Tibial nerve (tissue), 4 donors: ENCODE results near the gene PLEKHA7. TPM values are rescaled to one million over a fixed set of nuclear protein-coding genes. Genes with fewer than 3 reads are reported as not detected.
A peak's percentile ranks its signal among the peaks of the same experiment; 100 is the strongest.

Source experiments
- DNase-seq, 2 donors: peaks; one replicate each; pipeline ENCODE4 v3.0.0-alpha.2; 2019; ENCODE audit warnings: low spot score in 2 of 2
- H3K27ac ChIP-seq, 4 donors: fragments of 200-600 bp; sonication (generic) in 3 of 4; one replicate each; pipeline ENCODE4 v1.5.1; 2017 to 2019; ENCODE audit warnings: mild to moderate bottlenecking in 1 of 4
- H3K27me3 ChIP-seq, 2 donors: fragments of 200-600 bp; sonication (generic) in 1 of 2; one replicate each; pipeline versions ENCODE4 v1.5.1 to v1.6.0; 2017 to 2019
- H3K36me3 ChIP-seq, 3 donors: fragments of 200-600 bp; sonication (generic); one replicate each; pipeline ENCODE4 v1.5.1; 2018 to 2019
- H3K4me1 ChIP-seq, 4 donors: fragments of 200-600 bp; sonication (generic) in 3 of 4; one replicate each; pipeline ENCODE4 v1.5.1; 2017 to 2019
- H3K4me3 ChIP-seq, 4 donors: fragments of 200-600 bp; sonication (generic) in 3 of 4; one replicate each; pipeline ENCODE4 v1.5.1; 2017 to 2019; ENCODE audit warnings: mild to moderate bottlenecking in 1 of 4, moderate library complexity in 1 of 4
- H3K9me3 ChIP-seq, 4 donors: fragments of 200-600 bp; sonication (generic) in 3 of 4; one replicate each; pipeline ENCODE4 v1.5.1; 2017 to 2019
- EP300 ChIP-seq, 2 donors: sonication (generic); formaldehyde crosslinking; IDR thresholded peaks; one replicate each; pipeline ENCODE4 v1.6.1; 2017; ENCODE audit warnings: antibody characterized with exemption in 2 of 2, mild to moderate bottlenecking in 1 of 2
- POLR2A ChIP-seq, 2 donors: fragments of 450-650 bp; IDR thresholded peaks; one replicate each; pipeline ENCODE4 v1.6.1; 2017; ENCODE audit warnings: antibody characterized with exemption in 2 of 2, mild to moderate bottlenecking in 2 of 2, moderate library complexity in 2 of 2
- WGBS, 2 donors: methylation state at CpG; one replicate each; pipeline ENCODE4 v1.1.5; 2018; 5-methylcytosine and 5-hydroxymethylcytosine counted together
- total RNA-seq, 4 donors: library from RNA; depleted of rRNA; stranded (reverse); fragments of >200 nt; gene quantifications; one replicate each; pipeline ENCODE4 v1.1.0, GENCODE V29; 2016
- TF ChIP-seq, protein P1 (sequence below), 5 experiments: fragments of 200-600 bp in 3 of 5; fragments of 450-650 bp in 2 of 5; sonication (generic) in 3 of 5; IDR thresholded peaks; one replicate each; pipeline ENCODE4 v1.5.1; 2016 to 2019; ENCODE audit warnings: antibody characterized with exemption in 5 of 5, mild to moderate bottlenecking in 3 of 5, moderate library complexity in 2 of 5

PLEKHA7 gene
- total RNA-seq, 4 donors from 2014 or later: 41.6 to 56.7 (median 50.1) TPM

DNA sequence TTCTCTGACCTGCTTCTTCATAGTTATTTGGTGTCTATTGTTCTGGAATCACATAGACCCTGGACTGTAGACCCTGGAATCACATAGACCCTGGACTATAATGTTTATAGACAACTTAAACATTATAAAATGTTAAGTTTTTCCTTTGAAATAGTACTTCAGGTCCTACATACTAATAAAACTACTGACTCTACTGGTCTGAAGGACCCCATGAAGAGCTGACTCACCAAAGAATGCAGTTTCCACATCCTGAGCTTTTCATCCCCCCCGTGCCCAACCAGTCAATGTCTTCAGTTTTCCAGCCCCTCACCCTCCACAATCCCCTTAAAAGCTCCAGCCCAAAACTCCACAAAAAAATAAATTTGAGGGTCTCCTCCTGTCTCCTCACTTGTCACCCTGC lies 6.6 kb upstream of the PLEKHA7 start:
- Histone ChIP-seq H3K4me3 (no peak overlapping the region), H3K9me3 (no peaks in the 10 kb centered on the region), H3K27me3 (no peaks in the 10 kb centered on the region), H3K4me1 (no peaks in the 10 kb centered on the region), H3K36me3 (peaks cover 0 to 35% (median 0%) of the 10 kb centered on the region in 3 donors), H3K27ac (no peak overlapping the region)
- WGBS, 2 donors: 73 to 81% methylated on average over 1 of the region's 1 CpG
- DNase-seq: no peak
- no peak for TF ChIP-seq EP300 (IDR thresholded peaks at IDR 0.05)
- no peak for TF ChIP-seq POLR2A (IDR thresholded peaks at IDR 0.05)
- TF ChIP-seq, protein P1, sequence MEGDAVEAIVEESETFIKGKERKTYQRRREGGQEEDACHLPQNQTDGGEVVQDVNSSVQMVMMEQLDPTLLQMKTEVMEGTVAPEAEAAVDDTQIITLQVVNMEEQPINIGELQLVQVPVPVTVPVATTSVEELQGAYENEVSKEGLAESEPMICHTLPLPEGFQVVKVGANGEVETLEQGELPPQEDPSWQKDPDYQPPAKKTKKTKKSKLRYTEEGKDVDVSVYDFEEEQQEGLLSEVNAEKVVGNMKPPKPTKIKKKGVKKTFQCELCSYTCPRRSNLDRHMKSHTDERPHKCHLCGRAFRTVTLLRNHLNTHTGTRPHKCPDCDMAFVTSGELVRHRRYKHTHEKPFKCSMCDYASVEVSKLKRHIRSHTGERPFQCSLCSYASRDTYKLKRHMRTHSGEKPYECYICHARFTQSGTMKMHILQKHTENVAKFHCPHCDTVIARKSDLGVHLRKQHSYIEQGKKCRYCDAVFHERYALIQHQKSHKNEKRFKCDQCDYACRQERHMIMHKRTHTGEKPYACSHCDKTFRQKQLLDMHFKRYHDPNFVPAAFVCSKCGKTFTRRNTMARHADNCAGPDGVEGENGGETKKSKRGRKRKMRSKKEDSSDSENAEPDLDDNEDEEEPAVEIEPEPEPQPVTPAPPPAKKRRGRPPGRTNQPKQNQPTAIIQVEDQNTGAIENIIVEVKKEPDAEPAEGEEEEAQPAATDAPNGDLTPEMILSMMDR (IDR thresholded peaks at IDR 0.05): no peak

DNA sequence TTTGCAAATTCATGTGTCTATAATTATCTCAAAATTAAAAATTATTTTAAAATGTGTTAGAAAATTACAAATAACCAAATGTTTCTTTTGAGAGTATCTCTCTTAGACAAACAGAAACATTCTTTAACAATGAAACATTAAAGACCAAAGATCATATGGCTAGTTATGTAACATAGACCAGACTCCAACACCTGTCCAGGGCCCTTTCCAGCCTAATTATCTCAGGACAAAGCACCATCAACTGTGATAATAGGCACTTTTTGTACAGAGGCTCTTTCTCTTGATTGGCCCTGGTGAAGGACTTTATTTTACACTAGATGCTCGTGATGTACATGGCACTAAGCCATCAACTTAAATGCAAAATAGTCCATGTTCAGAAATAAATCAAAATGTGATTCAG lies 5.0 kb upstream of the PLEKHA7 start:
- Histone ChIP-seq H3K9me3 (no peaks in the 10 kb centered on the region), H3K27me3 (no peaks in the 10 kb centered on the region), H3K36me3 (peaks cover 0 to 20% (median 0%) of the 10 kb centered on the region in 3 donors), H3K4me3 (no peak overlapping the region), H3K27ac (no peak overlapping the region), H3K4me1 (peaks cover 0 to 6% (median 0%) of the 10 kb centered on the region in 4 donors)
- no peak for TF ChIP-seq POLR2A (IDR thresholded peaks at IDR 0.05)
- TF ChIP-seq, protein P1 (IDR thresholded peaks at IDR 0.05): no peak
- no peak for TF ChIP-seq EP300 (IDR thresholded peaks at IDR 0.05)
- no peak for DNase-seq
- WGBS, 2 donors: 57 to 76% methylated on average over 1 of the region's 1 CpG

DNA sequence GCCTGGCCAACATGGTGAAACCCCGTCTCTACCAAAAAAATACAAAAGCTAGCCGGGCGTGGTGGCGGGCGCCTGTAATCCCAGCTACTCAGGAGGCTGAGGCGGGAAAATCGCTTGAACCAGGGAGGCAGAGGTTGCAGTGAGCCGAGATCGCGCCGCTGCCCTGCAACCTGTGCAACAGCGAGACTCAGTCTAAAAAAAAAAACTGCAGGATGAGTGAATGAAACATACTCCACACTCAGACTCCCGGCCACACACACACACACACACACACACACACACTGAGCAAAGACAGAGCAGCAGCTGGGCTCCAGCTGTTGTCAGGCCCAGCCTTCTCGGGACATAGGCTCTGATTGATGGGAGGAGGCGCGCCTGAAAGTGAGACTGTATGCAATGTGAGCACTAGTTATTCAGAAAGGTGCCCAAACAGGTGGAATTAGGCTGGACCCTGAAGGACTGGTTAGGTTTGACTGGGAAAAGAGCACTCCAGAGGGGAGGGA lies 1.5 kb upstream of the PLEKHA7 start:
- TF ChIP-seq, protein P1 (IDR thresholded peaks at IDR 0.05): no peak
- no peak for TF ChIP-seq EP300 (IDR thresholded peaks at IDR 0.05)
- no peak for TF ChIP-seq POLR2A (IDR thresholded peaks at IDR 0.05)
- Histone ChIP-seq H3K4me1 (peaks cover 0 to 23% (median 2%) of the 10 kb centered on the region in 4 donors), H3K27ac (peak overlapping the region in 3 of 4 donors; percentile 80 to 91 (median 85)), H3K9me3 (no peaks in the 10 kb centered on the region), H3K27me3 (no peaks in the 10 kb centered on the region), H3K36me3 (peaks cover 0 to under 1% (median 0%) of the 10 kb centered on the region in 3 donors), H3K4me3 (peak overlapping the region in 1 of 4 donors; percentile 94)
- 89 to 90% methylated on average over 16 of the region's 16 CpGs for WGBS, 2 donors
- no peak for DNase-seq

DNA sequence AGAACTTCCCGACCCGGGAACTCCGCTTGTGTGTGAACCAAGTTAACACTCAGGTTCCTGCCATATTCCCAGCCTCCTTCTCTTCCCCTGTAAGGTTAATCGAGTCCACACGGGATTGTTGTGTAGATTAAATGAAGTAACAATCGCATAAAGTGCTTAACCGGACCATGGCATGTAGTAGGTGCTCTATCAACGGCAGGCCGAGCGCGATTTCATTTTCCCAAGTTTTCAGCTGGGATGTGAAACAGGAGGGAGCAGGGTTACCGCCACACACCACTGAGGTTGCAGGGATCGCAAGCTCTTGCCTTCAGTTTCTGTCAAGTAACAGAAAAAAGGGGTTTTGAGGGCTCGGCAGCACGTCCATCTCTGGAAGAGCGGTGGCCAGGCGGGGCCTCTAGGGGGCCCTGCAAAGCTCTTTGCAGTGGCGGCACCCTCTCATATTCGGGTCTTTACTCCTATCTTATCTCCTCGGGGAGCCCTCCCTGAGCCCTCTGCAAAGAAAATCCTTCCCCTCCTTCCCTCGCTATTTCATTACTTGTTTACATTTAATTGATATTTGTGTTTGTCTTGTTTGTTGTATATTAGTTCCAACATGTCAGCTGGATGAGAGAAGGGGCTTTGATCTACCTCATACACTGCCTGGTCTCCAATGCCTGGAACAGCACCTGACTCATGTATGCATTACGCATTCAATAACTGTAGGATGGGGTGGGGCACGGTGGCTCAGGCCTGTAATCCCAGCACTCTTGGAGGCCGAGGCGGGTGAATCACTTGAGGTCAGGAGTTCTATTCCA lies 816 bp upstream of the PLEKHA7 start:
- Histone ChIP-seq H3K9me3 (no peaks in the 10 kb centered on the region), H3K4me3 (peak overlapping the region; percentile 45 to 94 (median 76)), H3K27ac (peak overlapping the region; percentile 39 to 91 (median 82)), H3K27me3 (no peaks in the 10 kb centered on the region), H3K36me3 (no peaks in the 10 kb centered on the region), H3K4me1 (peaks cover 0 to 23% (median 2%) of the 10 kb centered on the region in 4 donors)
- DNase-seq: peak in 1 of 2 donors; percentile 14
- 19 to 26% methylated on average over 22 to 25 of the region's 25 CpGs for WGBS, 2 donors
- TF ChIP-seq POLR2A (IDR thresholded peaks at IDR 0.05): no peak
- TF ChIP-seq, protein P1 (IDR thresholded peaks at IDR 0.05): peak; percentile 25 to 51 (median 42)
